HCT116 (cell line): ENCODE data around the gene SPATA16. TPM values are rescaled to one million over a fixed set of nuclear protein-coding genes. Genes with fewer than 3 reads are reported as not detected.
A peak's percentile ranks its signal among the peaks of the same experiment; 100 is the strongest.

Source experiments
- ATAC-seq: fragments of 200-7000 bp; cut with Tn5 transposase; 2 replicates; pipeline ENCODE4 v1.9.1; 2020; ENCODE audit warnings: mild to moderate bottlenecking, moderate library complexity
- BruUV-seq: library from RNA; stranded (reverse); fragments of 400-500 nt; replicated peaks from 2 replicates; lab custom pipeline; 2021; lab: Mats Ljungman, UMichigan
- CTCF ChIA-PET: fragments of 300-600 bp; sonication (Branson Sonifier 250); formaldehyde crosslinking; loops from one replicate; lab custom pipeline; 2021; ENCODE audit warnings: antibody characterized with exemption; lab: Charles Lee
- POLR2A ChIA-PET: fragments of 300-600, 350-600 bp; sonication (Branson Sonifier 250); formaldehyde crosslinking; loops from one replicate; lab custom pipeline; 2021; ENCODE audit warnings: antibody characterized with exemption; lab: Charles Lee
- RAD21 ChIA-PET, 2 experiments: fragments of 300-600 bp; sonication (Branson Sonifier 250); formaldehyde crosslinking; loops; one replicate each; lab custom pipeline; 2023; ENCODE audit warnings: low total read pairs in 2 of 2; ENCODE audit not compliant: uncharacterized antibody in 2 of 2, unreplicated experiment in 2 of 2, low non-redundant PET in 1 of 2; lab: Charles Lee
- DNase-seq: peaks from one replicate; pipeline ENCODE4 v3.0.0-alpha.2; 2010; ENCODE audit warnings: low read depth, low spot score
- H2AFZ ChIP-seq: fragments of 200-600 bp; shearing (Covaris generic), sonication (generic); 2 replicates; pipeline ENCODE4 v1.6.1; 2017; ENCODE audit warnings: low read depth, mixed run types, mixed read lengths, antibody characterized with exemption, low read length; ENCODE audit not compliant: poor library complexity, severe bottlenecking
- H3K27ac ChIP-seq: 2 replicates; pipeline ENCODE4 v1.5.1; 2012; ENCODE audit warnings: low read depth, low read length
- H3K27me3 ChIP-seq: fragments of 200-600 bp; sonication (generic); 2 replicates; pipeline ENCODE4 v1.6.1; 2016; ENCODE audit warnings: mixed run types, low read length, mixed read lengths; ENCODE audit not compliant: insufficient read depth
- H3K36me3 ChIP-seq, 2 experiments: fragments of 200-500 bp in 1 of 2; fragments of 200-600 bp in 1 of 2; sonication (Bioruptor generic) in 1 of 2; sonication (generic) in 1 of 2; 2 replicates each; pipeline versions ENCODE4 v1.5.1 to v1.6.1; 2014 to 2016; ENCODE audit warnings: low read length in 2 of 2, inconsistent platforms in 1 of 2, mixed read lengths in 1 of 2, mixed run types in 1 of 2; ENCODE audit not compliant: insufficient read depth in 2 of 2, control insufficient read depth in 1 of 2
- H3K4me1 ChIP-seq, 2 experiments: fragments of 200-600 bp in 1 of 2; sonication (generic) in 1 of 2; 2 replicates each; pipeline versions ENCODE4 v1.5.1 to v1.6.1; 2012 to 2017; ENCODE audit warnings: low read length in 2 of 2, inconsistent platforms in 1 of 2, mild to moderate bottlenecking in 1 of 2, mixed read lengths in 1 of 2, mixed run types in 1 of 2, moderate library complexity in 1 of 2; ENCODE audit not compliant: insufficient read depth in 2 of 2, control insufficient read depth in 1 of 2
- H3K4me2 ChIP-seq: fragments of 200-600 bp; sonication (generic); 2 replicates; pipeline ENCODE4 v1.6.1; 2017; ENCODE audit warnings: mixed run types, low read length, mixed read lengths
- H3K4me3 ChIP-seq, 2 experiments: fragments of 200-600 bp in 1 of 2; sonication (generic) in 1 of 2; replicated peaks in 1 of 2; 2 replicates each; pipeline ENCODE4 v1.5.1; 2011 to 2016; ENCODE audit warnings: low read length in 2 of 2, control low read depth in 1 of 2, low read depth in 1 of 2, mild to moderate bottlenecking in 1 of 2, mixed read lengths in 1 of 2, mixed run types in 1 of 2
- H3K79me2 ChIP-seq: fragments of 200-600 bp; sonication (generic); 2 replicates; pipeline ENCODE4 v1.6.1; 2017; ENCODE audit warnings: mild to moderate bottlenecking, mixed run types, low read length, moderate library complexity, mixed read lengths; ENCODE audit not compliant: insufficient read depth
- H3K9ac ChIP-seq: fragments of 200-600 bp; sonication (generic); 2 replicates; pipeline ENCODE4 v1.6.1; 2016; ENCODE audit warnings: low read length, mixed read lengths
- H3K9me2 ChIP-seq: fragments of 200-600 bp; sonication (generic), shearing (Covaris generic); 2 replicates; pipeline ENCODE4 v1.6.1; 2017; ENCODE audit warnings: mixed run types, mild to moderate bottlenecking, moderate library complexity; ENCODE audit not compliant: insufficient read depth
- H3K9me3 ChIP-seq, 2 experiments: fragments of 200-500 bp in 1 of 2; fragments of 200-600 bp in 1 of 2; sonication (Bioruptor generic) in 1 of 2; sonication (generic) in 1 of 2; 2 replicates each; pipeline ENCODE4 v1.6.1; 2014 to 2017; ENCODE audit warnings: low read length in 2 of 2, mixed read lengths in 2 of 2, inconsistent platforms in 1 of 2, low read depth in 1 of 2, mild to moderate bottlenecking in 1 of 2, mixed run types in 1 of 2, moderate library complexity in 1 of 2; ENCODE audit not compliant: control insufficient read depth in 1 of 2, insufficient read depth in 1 of 2
- H4K20me1 ChIP-seq: fragments of 200-600 bp; sonication (generic), shearing (Covaris generic); 2 replicates; pipeline ENCODE4 v1.6.1; 2017; ENCODE audit warnings: mixed run types, mild to moderate bottlenecking, moderate library complexity; ENCODE audit not compliant: insufficient read depth
- CEBPB ChIP-seq: IDR thresholded peaks from 2 replicates; pipeline ENCODE4 v1.6.1; 2012; ENCODE audit warnings: low read depth
- CTCF ChIP-seq, 3 experiments: fragments of 200-600 bp in 1 of 3; sonication (generic) in 1 of 3; IDR thresholded peaks in 2 of 3; conservative IDR thresholded peaks in 1 of 3; 2 replicates each; pipeline ENCODE4 v1.5.1; 2012 to 2017; ENCODE audit warnings: low read depth in 2 of 3, low read length in 2 of 3, antibody characterized with exemption in 1 of 3, borderline replicate concordance in 1 of 3, control low read depth in 1 of 3, mild to moderate bottlenecking in 1 of 3, mixed read lengths in 1 of 3, mixed run types in 1 of 3, moderate library complexity in 1 of 3; ENCODE audit not compliant: insufficient read depth in 1 of 3
- EGR1 ChIP-seq: IDR thresholded peaks from 2 replicates; pipeline ENCODE4 v1.6.1; 2012; ENCODE audit warnings: low read depth
- EZH2 ChIP-seq: fragments of 200-600 bp; sonication (generic); IDR thresholded peaks from 2 replicates; pipeline ENCODE4 v1.6.1; 2017; ENCODE audit warnings: antibody characterized with exemption, mixed run types
- EZH2phosphoT487 ChIP-seq: fragments of 200-600 bp; IDR thresholded peaks from 2 replicates; pipeline ENCODE4 v1.6.1; 2018; ENCODE audit warnings: antibody characterized with exemption, borderline replicate concordance
- MAX ChIP-seq: IDR thresholded peaks from 2 replicates; pipeline ENCODE4 v1.6.1; 2012
- POLR2AphosphoS5 ChIP-seq: IDR thresholded peaks from 2 replicates; pipeline ENCODE4 v1.6.1; 2011; ENCODE audit warnings: mild to moderate bottlenecking, low read depth, low read length, moderate library complexity
- RAD21 ChIP-seq: IDR thresholded peaks from 2 replicates; pipeline ENCODE4 v1.6.1; 2012; ENCODE audit warnings: low read depth, mild to moderate bottlenecking
- SP1 ChIP-seq: IDR thresholded peaks from 2 replicates; pipeline ENCODE4 v1.6.1; 2012; ENCODE audit warnings: low read depth
- intact Hi-C: fragments of 100-400 bp; cut with micrococcal nuclease; formaldehyde crosslinking; loops from 2 replicates; pipeline ENCODE4 v1.10.0; 2022
- total RNA-seq: library from RNA; stranded (reverse); gene quantifications from one replicate; pipeline ENCODE4 v1.2.1, GENCODE V29; 2021; ENCODE audit not compliant: unreplicated experiment
- TF ChIP-seq, protein P1 (sequence below): IDR thresholded peaks from 2 replicates; pipeline ENCODE4 v1.6.1; 2011; ENCODE audit warnings: mild to moderate bottlenecking, low read length, moderate library complexity; ENCODE audit not compliant: insufficient replicate concordance; ENCODE audit errors: extremely low read depth

The SPATA16 gene
- total RNA-seq, 1 experiment from 2014 or later, result not detected

GRCh38 chr3:172984914-172985313 lies 156.1 kb downstream of the SPATA16 start:
- Histone ChIP-seq H4K20me1 (no peaks in the 10 kb centered on the region), H3K4me1 (no peaks in the 10 kb centered on the region), H3K27me3 (no peaks in the 10 kb centered on the region), H3K27ac (no peak overlapping the region), H3K36me3 (no peaks in the 10 kb centered on the region), H3K79me2 (no peaks in the 10 kb centered on the region), H3K4me2 (no peak overlapping the region), H3K4me3 (no peak overlapping the region), H3K9ac (no peak overlapping the region), H2AFZ (no peak overlapping the region), H3K9me2 (no peaks in the 10 kb centered on the region), H3K9me3 (no peaks in the 10 kb centered on the region)
- TF ChIP-seq MAX (no peak), SP1 (no peak), EZH2phosphoT487 (no peak), EGR1 (no peak)
- TF ChIP-seq, protein P1, sequence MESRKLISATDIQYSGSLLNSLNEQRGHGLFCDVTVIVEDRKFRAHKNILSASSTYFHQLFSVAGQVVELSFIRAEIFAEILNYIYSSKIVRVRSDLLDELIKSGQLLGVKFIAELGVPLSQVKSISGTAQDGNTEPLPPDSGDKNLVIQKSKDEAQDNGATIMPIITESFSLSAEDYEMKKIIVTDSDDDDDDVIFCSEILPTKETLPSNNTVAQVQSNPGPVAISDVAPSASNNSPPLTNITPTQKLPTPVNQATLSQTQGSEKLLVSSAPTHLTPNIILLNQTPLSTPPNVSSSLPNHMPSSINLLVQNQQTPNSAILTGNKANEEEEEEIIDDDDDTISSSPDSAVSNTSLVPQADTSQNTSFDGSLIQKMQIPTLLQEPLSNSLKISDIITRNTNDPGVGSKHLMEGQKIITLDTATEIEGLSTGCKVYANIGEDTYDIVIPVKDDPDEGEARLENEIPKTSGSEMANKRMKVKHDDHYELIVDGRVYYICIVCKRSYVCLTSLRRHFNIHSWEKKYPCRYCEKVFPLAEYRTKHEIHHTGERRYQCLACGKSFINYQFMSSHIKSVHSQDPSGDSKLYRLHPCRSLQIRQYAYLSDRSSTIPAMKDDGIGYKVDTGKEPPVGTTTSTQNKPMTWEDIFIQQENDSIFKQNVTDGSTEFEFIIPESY, result no peak
- CTCF ChIA-PET, result no interaction called here
- no TSS peak for BruUV-seq
- no peak for DNase-seq
- POLR2A ChIA-PET, result no interaction called here
- ATAC-seq, result no peak
- intact Hi-C loops, result no loop called here
- RAD21 ChIA-PET, result no interaction called here

GRCh38 chr3:172982736-172983364 lies 158.2 kb downstream of the SPATA16 start:
- Histone ChIP-seq H3K79me2 (no peaks in the 10 kb centered on the region), H3K4me1 (no peaks in the 10 kb centered on the region), H3K9ac (no peak overlapping the region), H3K27me3 (no peaks in the 10 kb centered on the region), H3K27ac (no peak overlapping the region), H2AFZ (no peak overlapping the region), H3K4me3 (no peak overlapping the region), H4K20me1 (no peaks in the 10 kb centered on the region), H3K36me3 (no peaks in the 10 kb centered on the region), H3K4me2 (no peak overlapping the region), H3K9me2 (no peaks in the 10 kb centered on the region), H3K9me3 (no peaks in the 10 kb centered on the region)
- POLR2A ChIA-PET, result no interaction called here
- CTCF ChIA-PET, result interaction anchor here (0.7 kb wide), 1 partner anchor 57 kb away, joined by 3 read pairs; no protein-coding TSS in a partner anchor
- intact Hi-C loops, result loop anchor here (1.0 kb wide), 1 partner anchor 62 kb away; no protein-coding TSS in a partner anchor
- TF ChIP-seq, protein P1, result no peak
- TF ChIP-seq POLR2AphosphoS5, result no peak
- TF ChIP-seq CTCF (IDR thresholded peaks at IDR 0.05 in 2 of 3, conservative IDR thresholded peaks at IDR 0.05 in 1 of 3; ENCODE audit: borderline replicate concordance in 1 of 3, insufficient read depth in 1 of 3, low read depth in 2 of 3, low read length in 2 of 3), result peak; percentile 6 to 48 (median 33); a peak in 3 of 6 replicates
- no peak for TF ChIP-seq EZH2
- TF ChIP-seq RAD21, result peak; percentile 66
- no peak for TF ChIP-seq CEBPB
- RAD21 ChIA-PET, result no interaction called here
- ATAC-seq, result peak; percentile 63; the same call in 1 of the 2 replicates
- peak; percentile 7 for DNase-seq
- BruUV-seq, result no TSS peak
